DOHH2 (cell line): ENCODE data around the gene APOL4.
A peak's percentile ranks its signal among the peaks of the same experiment; 100 is the strongest.
"Not testable (repeated sequence)": the region's sequence is repeated elsewhere in the genome, so short reads cannot be mapped to it uniquely, and the experiment has no call there.

ENCODE experiments used
- H3F3A ChIP-seq: fragments of 200-600 bp; sonication (generic), shearing (Covaris generic); 2 replicates; pipeline ENCODE4 v1.6.0; 2016; ENCODE audit warnings: antibody characterized with exemption, mild to moderate bottlenecking; ENCODE audit not compliant: control insufficient read depth, insufficient read depth
- H3K27ac ChIP-seq: fragments of 200-600 bp; sonication (generic); 2 replicates; pipeline ENCODE4 v1.5.1; 2014; ENCODE audit warnings: low read depth, mild to moderate bottlenecking, low read length, moderate library complexity
- H3K27me3 ChIP-seq: fragments of 200-600 bp; sonication (generic); 2 replicates; pipeline ENCODE4 v1.6.1; 2014; ENCODE audit warnings: mild to moderate bottlenecking, low read length, mixed read lengths; ENCODE audit not compliant: control insufficient read depth
- H3K36me3 ChIP-seq: fragments of 200-600 bp; sonication (generic); 2 replicates; pipeline ENCODE4 v1.6.1; 2014; ENCODE audit warnings: mild to moderate bottlenecking, low read length, moderate library complexity, mixed read lengths; ENCODE audit not compliant: control insufficient read depth
- H3K4me1 ChIP-seq: fragments of 200-600 bp; sonication (generic); 2 replicates; pipeline ENCODE4 v1.6.1; 2014; ENCODE audit warnings: mild to moderate bottlenecking, low read length, mixed read lengths; ENCODE audit not compliant: control insufficient read depth
- H3K4me2 ChIP-seq: fragments of 200-600 bp; sonication (generic); 2 replicates; pipeline ENCODE4 v1.6.0; 2014; ENCODE audit warnings: mild to moderate bottlenecking, low read length, moderate library complexity
- H3K4me3 ChIP-seq: fragments of 200-600 bp; sonication (generic); 2 replicates; pipeline ENCODE4 v1.5.1; 2014; ENCODE audit warnings: mild to moderate bottlenecking, low read length, mixed read lengths
- H3K79me2 ChIP-seq: fragments of 200-600 bp; sonication (generic); 2 replicates; pipeline ENCODE4 v1.6.1; 2014; ENCODE audit warnings: mild to moderate bottlenecking, low read length, mixed read lengths; ENCODE audit not compliant: control insufficient read depth
- H3K9me2 ChIP-seq: fragments of 200-600 bp; sonication (generic); replicated peaks from 2 replicates; pipeline ENCODE4 v1.6.1; 2014; ENCODE audit warnings: mild to moderate bottlenecking, low read length, mixed read lengths; ENCODE audit not compliant: control insufficient read depth
- H3K9me3 ChIP-seq: fragments of 200-600 bp; sonication (generic); 2 replicates; pipeline ENCODE4 v1.6.1; 2014; ENCODE audit warnings: antibody characterized with exemption, low read length, mixed read lengths; ENCODE audit not compliant: control insufficient read depth, insufficient read depth
- H4K20me1 ChIP-seq: fragments of 200-600 bp; sonication (generic); 2 replicates; pipeline ENCODE4 v1.6.0; 2014; ENCODE audit warnings: low read depth, mild to moderate bottlenecking, antibody characterized with exemption, low read length, moderate library complexity; ENCODE audit not compliant: control insufficient read depth, insufficient read depth
- EZH2phosphoT487 ChIP-seq: fragments of 200-600 bp; sonication (generic); IDR thresholded peaks from 2 replicates; pipeline ENCODE4 v1.6.1; 2017; ENCODE audit warnings: borderline replicate concordance, mild to moderate bottlenecking, antibody characterized with exemption, low read length, moderate library complexity, mixed read lengths
- TF ChIP-seq, protein P1 (sequence below): fragments of 200-600 bp; sonication (generic); IDR thresholded peaks from one replicate; pipeline ENCODE4 v1.5.1; 2014; ENCODE audit warnings: antibody characterized with exemption, mild to moderate bottlenecking, low read depth, low read length; ENCODE audit not compliant: poor library complexity, severe bottlenecking

The APOL4 gene

GRCh38 chr22:36201025-36201424, 584 bp downstream of the APOL4 start:
- not testable (repeated sequence) for H3K36me3 ChIP-seq, H3K4me2 ChIP-seq, H3K9me3 ChIP-seq, H3K27me3 ChIP-seq, H3K4me3 ChIP-seq, H4K20me1 ChIP-seq, H3K27ac ChIP-seq, H3K79me2 ChIP-seq, H3K9me2 ChIP-seq, H3F3A ChIP-seq
- H3K4me1 ChIP-seq: peaks cover 18% of the 10 kb centered on the region

DNA sequence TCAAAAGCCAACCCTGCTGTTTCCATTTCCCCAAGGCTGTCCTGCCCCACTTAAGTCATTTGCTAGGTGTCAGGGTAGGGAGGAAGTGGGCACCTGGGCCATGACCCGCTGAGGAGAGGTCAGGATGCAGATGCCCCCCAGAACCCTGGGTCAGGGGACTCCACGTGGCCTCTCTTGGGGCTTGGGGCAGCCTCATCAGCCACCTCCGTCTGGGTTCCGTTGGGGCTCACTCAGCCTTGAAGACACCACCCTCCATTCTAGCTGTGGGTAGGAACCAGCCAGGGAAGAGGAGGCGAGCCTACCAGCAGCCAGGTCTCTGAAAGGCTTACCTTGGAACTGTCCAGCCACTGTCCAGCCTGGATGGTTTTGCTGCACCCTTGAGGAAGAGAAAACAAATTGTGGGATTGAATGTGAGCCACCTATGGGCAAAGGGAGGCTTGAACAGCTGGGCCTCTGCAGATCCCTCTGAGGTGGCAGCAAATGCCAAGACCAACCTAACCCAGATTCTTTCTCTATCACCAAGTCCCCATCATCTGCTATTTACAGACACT, 2.5 kb downstream of the APOL4 start:
- Histone ChIP-seq H3K4me2 (no peak overlapping the region), H3K36me3 (no peaks in the 10 kb centered on the region), H3K9me3 (no peaks in the 10 kb centered on the region), H4K20me1 (0 out of 2 replicates have a peak, but pooled peaks cover 4% of the 10 kb centered on the region), H3F3A (no peaks in the 10 kb centered on the region), H3K9me2 (no peaks in the 10 kb centered on the region), H3K4me3 (no peak overlapping the region), H3K4me1 (peaks cover 14% of the 10 kb centered on the region), H3K79me2 (no peaks in the 10 kb centered on the region), H3K27ac (no peak overlapping the region), H3K27me3 (peaks cover 12% of the 10 kb centered on the region)
- no peak for TF ChIP-seq EZH2phosphoT487
- TF ChIP-seq, protein P1, sequence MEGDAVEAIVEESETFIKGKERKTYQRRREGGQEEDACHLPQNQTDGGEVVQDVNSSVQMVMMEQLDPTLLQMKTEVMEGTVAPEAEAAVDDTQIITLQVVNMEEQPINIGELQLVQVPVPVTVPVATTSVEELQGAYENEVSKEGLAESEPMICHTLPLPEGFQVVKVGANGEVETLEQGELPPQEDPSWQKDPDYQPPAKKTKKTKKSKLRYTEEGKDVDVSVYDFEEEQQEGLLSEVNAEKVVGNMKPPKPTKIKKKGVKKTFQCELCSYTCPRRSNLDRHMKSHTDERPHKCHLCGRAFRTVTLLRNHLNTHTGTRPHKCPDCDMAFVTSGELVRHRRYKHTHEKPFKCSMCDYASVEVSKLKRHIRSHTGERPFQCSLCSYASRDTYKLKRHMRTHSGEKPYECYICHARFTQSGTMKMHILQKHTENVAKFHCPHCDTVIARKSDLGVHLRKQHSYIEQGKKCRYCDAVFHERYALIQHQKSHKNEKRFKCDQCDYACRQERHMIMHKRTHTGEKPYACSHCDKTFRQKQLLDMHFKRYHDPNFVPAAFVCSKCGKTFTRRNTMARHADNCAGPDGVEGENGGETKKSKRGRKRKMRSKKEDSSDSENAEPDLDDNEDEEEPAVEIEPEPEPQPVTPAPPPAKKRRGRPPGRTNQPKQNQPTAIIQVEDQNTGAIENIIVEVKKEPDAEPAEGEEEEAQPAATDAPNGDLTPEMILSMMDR: no peak

GRCh38 chr22:36198536-36198935, 3.1 kb downstream of the APOL4 start:
- H3K4me2 ChIP-seq: no peak overlapping the region
- no peaks in the 10 kb centered on the region for H3K9me2 ChIP-seq
- no peak overlapping the region for H3K27ac ChIP-seq
- H3K79me2 ChIP-seq: no peaks in the 10 kb centered on the region
- peaks cover 14% of the 10 kb centered on the region for H3K4me1 ChIP-seq
- H3K27me3 ChIP-seq: peaks cover 12% of the 10 kb centered on the region
- no peaks in the 10 kb centered on the region for H3K9me3 ChIP-seq
- H3K36me3 ChIP-seq: no peaks in the 10 kb centered on the region
- TF ChIP-seq, protein P1: no peak
- no peak for TF ChIP-seq EZH2phosphoT487
- no peak overlapping the region for H3K4me3 ChIP-seq
- H4K20me1 ChIP-seq: 0 out of 2 replicates have a peak, but pooled peaks cover 4% of the 10 kb centered on the region
- no peaks in the 10 kb centered on the region for H3F3A ChIP-seq

DNA sequence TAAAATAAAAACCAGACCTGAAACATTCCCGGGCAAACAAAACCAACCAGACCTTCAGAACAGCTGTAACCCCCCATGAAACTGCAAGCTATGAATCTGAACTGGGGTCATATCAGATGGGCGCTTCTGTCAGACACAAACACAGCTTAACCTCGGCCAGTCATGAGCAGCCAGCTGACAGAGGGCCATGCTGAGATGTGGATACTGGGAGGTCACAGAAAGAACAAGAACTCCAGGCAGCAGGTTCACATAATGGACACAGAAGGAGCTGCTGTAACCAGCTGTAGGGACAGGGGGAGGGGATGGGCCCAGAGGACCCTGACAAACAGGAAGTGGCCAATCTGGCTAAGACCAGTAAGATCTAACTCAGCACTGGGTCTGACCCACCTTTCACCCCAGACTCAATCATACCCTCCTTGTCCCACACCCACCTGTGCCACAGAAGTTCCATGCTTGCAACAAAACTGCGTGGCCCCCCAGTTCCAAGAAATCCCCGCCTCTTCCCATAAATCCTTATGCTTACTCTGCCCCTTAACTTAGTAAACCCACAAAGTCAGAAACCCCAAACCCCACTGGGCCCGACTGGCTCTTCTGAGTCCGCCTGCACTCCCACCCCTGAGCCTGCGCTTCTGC, 4.0 kb downstream of the APOL4 start:
- Histone ChIP-seq H3K4me1 (peaks cover 14% of the 10 kb centered on the region), H4K20me1 (0 out of 2 replicates have a peak, but pooled peaks cover 4% of the 10 kb centered on the region), H3K27me3 (peaks cover 12% of the 10 kb centered on the region), H3F3A (no peaks in the 10 kb centered on the region), H3K9me3 (no peaks in the 10 kb centered on the region), H3K27ac (no peak overlapping the region), H3K9me2 (no peaks in the 10 kb centered on the region), H3K4me2 (peak overlapping the region; percentile 46), H3K36me3 (no peaks in the 10 kb centered on the region), H3K4me3 (no peak overlapping the region), H3K79me2 (no peaks in the 10 kb centered on the region)
- no peak for TF ChIP-seq EZH2phosphoT487
- TF ChIP-seq, protein P1: no peak
